ENCODE results near the gene VTI1A. TPM values are rescaled to one million over a fixed set of nuclear protein-coding genes. Genes with fewer than 3 reads are reported as not detected.

VTI1A gene
- total and polyA plus RNA-seq, 3 donors from 2014 or later = 25.5 to 85.9 (median 63.4) TPM

GRCh38 chr10:112817981-112818777 is 371.2 kb downstream of the VTI1A start:
- peaks cover 6% of the 10 kb centered on the region for H3K4me1 ChIP-seq
- no peak overlapping the region for H3K27ac ChIP-seq
- intact Hi-C loops (cut with DNase I; ENCODE audit: low total_unique reads) = no loop called here
- H3K36me3 ChIP-seq (ENCODE audit: low read depth, missing control alignments) = no peaks in the 10 kb centered on the region
- WGBS, 2 donors = 92 to 94% methylated on average over 14 of the region's 14 CpGs
- H3K27me3 ChIP-seq = no peaks in the 10 kb centered on the region
- H3K4me3 ChIP-seq = no peak overlapping the region
- H3K9me3 ChIP-seq = no peaks in the 10 kb centered on the region
- TF ChIP-seq, protein P1, sequence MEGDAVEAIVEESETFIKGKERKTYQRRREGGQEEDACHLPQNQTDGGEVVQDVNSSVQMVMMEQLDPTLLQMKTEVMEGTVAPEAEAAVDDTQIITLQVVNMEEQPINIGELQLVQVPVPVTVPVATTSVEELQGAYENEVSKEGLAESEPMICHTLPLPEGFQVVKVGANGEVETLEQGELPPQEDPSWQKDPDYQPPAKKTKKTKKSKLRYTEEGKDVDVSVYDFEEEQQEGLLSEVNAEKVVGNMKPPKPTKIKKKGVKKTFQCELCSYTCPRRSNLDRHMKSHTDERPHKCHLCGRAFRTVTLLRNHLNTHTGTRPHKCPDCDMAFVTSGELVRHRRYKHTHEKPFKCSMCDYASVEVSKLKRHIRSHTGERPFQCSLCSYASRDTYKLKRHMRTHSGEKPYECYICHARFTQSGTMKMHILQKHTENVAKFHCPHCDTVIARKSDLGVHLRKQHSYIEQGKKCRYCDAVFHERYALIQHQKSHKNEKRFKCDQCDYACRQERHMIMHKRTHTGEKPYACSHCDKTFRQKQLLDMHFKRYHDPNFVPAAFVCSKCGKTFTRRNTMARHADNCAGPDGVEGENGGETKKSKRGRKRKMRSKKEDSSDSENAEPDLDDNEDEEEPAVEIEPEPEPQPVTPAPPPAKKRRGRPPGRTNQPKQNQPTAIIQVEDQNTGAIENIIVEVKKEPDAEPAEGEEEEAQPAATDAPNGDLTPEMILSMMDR (IDR thresholded peaks at IDR 0.05) = no peak
- TF ChIP-seq POLR2A (IDR thresholded peaks at IDR 0.05) = no peak
- no peak for DNase-seq

- Histone ChIP-seq H3K36me3 (ENCODE audit: low read depth, missing control alignments) (no peaks in the 10 kb centered on the region), H3K4me1 (peaks cover 6% of the 10 kb centered on the region), H3K4me3 (no peak overlapping the region), H3K9me3 (no peaks in the 10 kb centered on the region), H3K27ac (no peak overlapping the region), H3K27me3 (no peaks in the 10 kb centered on the region)
- intact Hi-C loops (cut with DNase I; ENCODE audit: low total_unique reads) = no loop called here
- no peak for DNase-seq
- 86 to 99% methylated on average over 7 of the region's 7 CpGs for WGBS, 2 donors
- TF ChIP-seq, protein P1 (IDR thresholded peaks at IDR 0.05) = no peak
- TF ChIP-seq POLR2A (IDR thresholded peaks at IDR 0.05) = no peak
These were observed 372.2 kb downstream of the VTI1A start for GRCh38 chr10:112819231-112819630.

GRCh38 chr10:112820320-112820719 is 373.3 kb downstream of the VTI1A start:
- Histone ChIP-seq H3K4me3 (no peak overlapping the region), H3K9me3 (no peaks in the 10 kb centered on the region), H3K27ac (no peak overlapping the region), H3K36me3 (ENCODE audit: low read depth, missing control alignments) (no peaks in the 10 kb centered on the region), H3K4me1 (peaks cover 6% of the 10 kb centered on the region), H3K27me3 (no peaks in the 10 kb centered on the region)
- DNase-seq = no peak
- WGBS, 2 donors = 100% methylated on average over 1 of the region's 1 CpG; no CpG with 5 or more reads in 1 of the 2 donors
- TF ChIP-seq POLR2A (IDR thresholded peaks at IDR 0.05) = no peak
- intact Hi-C loops (cut with DNase I; ENCODE audit: low total_unique reads) = no loop called here

GRCh38 chr10:112821038-112821437 is 374.0 kb downstream of the VTI1A start:
- 94 to 96% methylated on average over 12 to 19 of the region's 19 CpGs for WGBS, 2 donors
- no peak for TF ChIP-seq POLR2A (IDR thresholded peaks at IDR 0.05)
- TF ChIP-seq, protein P1 (IDR thresholded peaks at IDR 0.05) = no peak
- no peaks in the 10 kb centered on the region for H3K36me3 ChIP-seq (ENCODE audit: low read depth, missing control alignments)
- peaks cover 1% of the 10 kb centered on the region for H3K4me1 ChIP-seq
- no peak overlapping the region for H3K4me3 ChIP-seq
- intact Hi-C loops (cut with DNase I; ENCODE audit: low total_unique reads) = no loop called here
- H3K27me3 ChIP-seq = no peaks in the 10 kb centered on the region
- no peaks in the 10 kb centered on the region for H3K9me3 ChIP-seq
- no peak for DNase-seq
- no peak overlapping the region for H3K27ac ChIP-seq

DNA sequence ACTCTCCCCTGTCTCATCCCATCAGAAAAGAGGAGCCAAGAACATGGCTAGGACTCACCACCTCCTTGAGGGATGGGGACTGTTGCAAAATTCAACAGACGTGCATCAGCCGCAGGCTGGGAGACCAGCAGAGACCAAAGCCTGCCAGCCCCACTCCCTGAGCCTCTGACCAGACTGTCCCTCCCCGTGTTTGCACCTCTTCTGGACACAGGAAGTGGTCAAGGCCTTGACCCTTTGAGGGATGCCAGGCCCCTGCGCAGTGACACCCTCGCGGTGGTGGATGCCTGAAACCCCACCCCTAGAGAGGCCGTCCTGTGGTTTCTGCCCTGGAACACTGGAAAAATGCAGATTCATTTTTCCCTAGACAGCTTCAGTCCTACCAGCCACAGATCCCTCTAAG is 374.6 kb downstream of the VTI1A start:
- H3K4me3 ChIP-seq = no peak overlapping the region
- no peaks in the 10 kb centered on the region for H3K9me3 ChIP-seq
- H3K36me3 ChIP-seq (ENCODE audit: low read depth, missing control alignments) = no peaks in the 10 kb centered on the region
- DNase-seq = no peak
- 74 to 100% methylated on average over 5 to 7 of the region's 7 CpGs for WGBS, 2 donors
- TF ChIP-seq, protein P1 (IDR thresholded peaks at IDR 0.05) = no peak
- H3K27me3 ChIP-seq = no peaks in the 10 kb centered on the region
- no peaks in the 10 kb centered on the region for H3K4me1 ChIP-seq
- no peak overlapping the region for H3K27ac ChIP-seq
- intact Hi-C loops (cut with DNase I; ENCODE audit: low total_unique reads) = no loop called here
